Neural progenitor cell (in vitro differentiated cells): ENCODE measurements around the gene LINC01488. TPM values are rescaled to one million over a fixed set of nuclear protein-coding genes. Genes with fewer than 3 reads are reported as not detected.

ENCODE experiments used
- DNase-seq: peaks from one replicate; pipeline ENCODE4 v3.0.0-alpha.2; 2016; ENCODE audit warnings: low spot score
- H2AFZ ChIP-seq: fragments of 200-600 bp; sonication (generic); replicated peaks from 2 replicates; pipeline ENCODE4 v1.6.1; 2016; ENCODE audit warnings: antibody characterized with exemption
- H3F3A ChIP-seq: fragments of 200-600 bp; sonication (generic); 2 replicates; pipeline ENCODE4 v1.6.1; 2016; ENCODE audit warnings: antibody characterized with exemption, low read depth
- H3K27ac ChIP-seq: fragments of 200-600 bp; sonication (generic); 2 replicates; pipeline ENCODE4 v1.5.1; 2016; ENCODE audit warnings: mild to moderate bottlenecking
- H3K27me3 ChIP-seq: fragments of 200-600 bp; sonication (generic); 2 replicates; pipeline ENCODE4 v1.6.1; 2016; ENCODE audit warnings: mild to moderate bottlenecking, moderate library complexity
- H3K36me3 ChIP-seq: fragments of 200-600 bp; sonication (generic); 2 replicates; pipeline ENCODE4 v1.5.1; 2016
- H3K4me1 ChIP-seq: fragments of 200-600 bp; sonication (generic); 2 replicates; pipeline ENCODE4 v1.6.1; 2016; ENCODE audit warnings: mixed run types
- H3K4me2 ChIP-seq: fragments of 200-600 bp; sonication (generic); 2 replicates; pipeline ENCODE4 v1.6.1; 2016
- H3K4me3 ChIP-seq: fragments of 200-600 bp; sonication (generic); 2 replicates; pipeline ENCODE4 v1.5.1; 2016
- H3K79me2 ChIP-seq: fragments of 200-600 bp; sonication (generic); 2 replicates; pipeline ENCODE4 v1.6.1; 2016; ENCODE audit warnings: low read depth
- H3K9ac ChIP-seq: fragments of 200-600 bp; sonication (generic); 2 replicates; pipeline ENCODE4 v1.6.1; 2016
- H3K9me3 ChIP-seq: fragments of 200-600 bp; sonication (generic); 2 replicates; pipeline ENCODE4 v1.5.1; 2016; ENCODE audit warnings: low read depth
- H4K20me1 ChIP-seq: fragments of 200-600 bp; sonication (generic); 2 replicates; pipeline ENCODE4 v1.6.1; 2016; ENCODE audit warnings: low read depth
- H3K27ac Mint-ChIP-seq: 3 replicates; pipeline ENCODE4 v1.8.0; 2021; ENCODE audit warnings: mixed read lengths
- H3K27me3 Mint-ChIP-seq: 2 replicates; pipeline ENCODE4 v1.8.0; 2022; ENCODE audit warnings: low read depth, mild to moderate bottlenecking, inconsistent platforms, moderate library complexity, mixed read lengths; ENCODE audit not compliant: insufficient read depth
- H3K36me3 Mint-ChIP-seq: 3 replicates; pipeline ENCODE4 v1.8.0; 2021; ENCODE audit warnings: mixed read lengths
- H3K4me1 Mint-ChIP-seq: 3 replicates; pipeline ENCODE4 v1.8.0; 2021; ENCODE audit warnings: mixed read lengths
- H3K4me3 Mint-ChIP-seq: 3 replicates; pipeline ENCODE4 v1.8.0; 2021; ENCODE audit warnings: mild to moderate bottlenecking, moderate library complexity, mixed read lengths
- H3K9me3 Mint-ChIP-seq: 3 replicates; pipeline ENCODE4 v1.8.0; 2020; ENCODE audit warnings: mixed read lengths
- EZH2 ChIP-seq: fragments of 200-600 bp; sonication (generic); IDR thresholded peaks from 2 replicates; pipeline ENCODE4 v1.6.1; 2017; ENCODE audit warnings: antibody characterized with exemption, mild to moderate bottlenecking, moderate library complexity
- EZH2phosphoT487 ChIP-seq: fragments of 200-600 bp; sonication (generic); IDR thresholded peaks from 2 replicates; pipeline ENCODE4 v1.6.1; 2017; ENCODE audit warnings: antibody characterized with exemption
- total RNA-seq: library from RNA; depleted of rRNA; stranded (reverse); fragments of >200 nt; gene quantifications from 2 replicates; pipeline ENCODE4 v1.2.3, GENCODE V29; 2015; ENCODE audit warnings: low replicate concordance
- TF ChIP-seq, protein P1 (sequence below): fragments of 200-600 bp; sonication (generic); IDR thresholded peaks from 2 replicates; pipeline ENCODE4 v1.5.1; 2017; ENCODE audit warnings: antibody characterized with exemption, mild to moderate bottlenecking

Gene LINC01488
- total RNA-seq, 1 donor from 2014 or later = 0.09 TPM

- Mint-ChIP-seq H3K4me3 (no peak overlapping the region), H3K27ac (peak overlapping the region; percentile 42), H3K9me3 (no peaks in the 10 kb centered on the region), H3K27me3 (peaks cover 12% of the 10 kb centered on the region), H3K36me3 (no peaks in the 10 kb centered on the region), H3K4me1 (peaks cover 39% of the 10 kb centered on the region)
- H3K4me3 ChIP-seq = no peak overlapping the region
- no peak overlapping the region for H3K27ac ChIP-seq
- no peak overlapping the region for H3K4me2 ChIP-seq
- H3K36me3 ChIP-seq = no peaks in the 10 kb centered on the region
- H3K4me1 ChIP-seq = peaks cover 32% of the 10 kb centered on the region
- H3K79me2 ChIP-seq = no peaks in the 10 kb centered on the region
- no peaks in the 10 kb centered on the region for H3F3A ChIP-seq
- H3K9ac ChIP-seq = no peak overlapping the region
- H3K9me3 ChIP-seq = no peaks in the 10 kb centered on the region
- H2AFZ ChIP-seq = no peak overlapping the region
- TF ChIP-seq EZH2 = no peak
- TF ChIP-seq EZH2phosphoT487 = no peak
- TF ChIP-seq, protein P1, sequence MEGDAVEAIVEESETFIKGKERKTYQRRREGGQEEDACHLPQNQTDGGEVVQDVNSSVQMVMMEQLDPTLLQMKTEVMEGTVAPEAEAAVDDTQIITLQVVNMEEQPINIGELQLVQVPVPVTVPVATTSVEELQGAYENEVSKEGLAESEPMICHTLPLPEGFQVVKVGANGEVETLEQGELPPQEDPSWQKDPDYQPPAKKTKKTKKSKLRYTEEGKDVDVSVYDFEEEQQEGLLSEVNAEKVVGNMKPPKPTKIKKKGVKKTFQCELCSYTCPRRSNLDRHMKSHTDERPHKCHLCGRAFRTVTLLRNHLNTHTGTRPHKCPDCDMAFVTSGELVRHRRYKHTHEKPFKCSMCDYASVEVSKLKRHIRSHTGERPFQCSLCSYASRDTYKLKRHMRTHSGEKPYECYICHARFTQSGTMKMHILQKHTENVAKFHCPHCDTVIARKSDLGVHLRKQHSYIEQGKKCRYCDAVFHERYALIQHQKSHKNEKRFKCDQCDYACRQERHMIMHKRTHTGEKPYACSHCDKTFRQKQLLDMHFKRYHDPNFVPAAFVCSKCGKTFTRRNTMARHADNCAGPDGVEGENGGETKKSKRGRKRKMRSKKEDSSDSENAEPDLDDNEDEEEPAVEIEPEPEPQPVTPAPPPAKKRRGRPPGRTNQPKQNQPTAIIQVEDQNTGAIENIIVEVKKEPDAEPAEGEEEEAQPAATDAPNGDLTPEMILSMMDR = no peak
- DNase-seq = no peak
- H4K20me1 ChIP-seq = no peaks in the 10 kb centered on the region
- no peaks in the 10 kb centered on the region for H3K27me3 ChIP-seq
Measured at GRCh38 chr11:69487391-69487790, 5.9 kb downstream of the LINC01488 start.

GRCh38 chr11:69487849-69488542 is 6.5 kb downstream of the LINC01488 start:
- H3K36me3 ChIP-seq = no peaks in the 10 kb centered on the region
- peaks cover 32% of the 10 kb centered on the region for H3K4me1 ChIP-seq
- no peak overlapping the region for H3K27ac ChIP-seq
- Mint-ChIP-seq H3K4me1 (peaks cover 44% of the 10 kb centered on the region), H3K36me3 (no peaks in the 10 kb centered on the region), H3K9me3 (no peaks in the 10 kb centered on the region), H3K27ac (peak overlapping the region; percentile 87), H3K27me3 (peaks cover 14% of the 10 kb centered on the region), H3K4me3 (no peak overlapping the region)
- H3K9me3 ChIP-seq = no peaks in the 10 kb centered on the region
- H3K27me3 ChIP-seq = no peaks in the 10 kb centered on the region
- H3K79me2 ChIP-seq = no peaks in the 10 kb centered on the region
- H3F3A ChIP-seq = no peaks in the 10 kb centered on the region
- H4K20me1 ChIP-seq = no peaks in the 10 kb centered on the region
- H2AFZ ChIP-seq = no peak overlapping the region
- no peak for TF ChIP-seq EZH2phosphoT487
- no peak for TF ChIP-seq EZH2
- TF ChIP-seq, protein P1 = no peak
- H3K4me3 ChIP-seq = no peak overlapping the region
- no peak overlapping the region for H3K4me2 ChIP-seq
- no peak overlapping the region for H3K9ac ChIP-seq
- DNase-seq = no peak

- Histone ChIP-seq H3K27ac (no peak overlapping the region), H4K20me1 (no peaks in the 10 kb centered on the region), H3K79me2 (no peaks in the 10 kb centered on the region), H3K4me3 (no peak overlapping the region), H3K9ac (no peak overlapping the region), H3K27me3 (no peaks in the 10 kb centered on the region), H2AFZ (no peak overlapping the region), H3K4me2 (no peak overlapping the region), H3K36me3 (no peaks in the 10 kb centered on the region), H3F3A (no peaks in the 10 kb centered on the region), H3K9me3 (no peaks in the 10 kb centered on the region), H3K4me1 (peaks cover 29% of the 10 kb centered on the region)
- H3K4me3 Mint-ChIP-seq = no peak overlapping the region
- no peak overlapping the region for H3K27ac Mint-ChIP-seq
- TF ChIP-seq, protein P1 = no peak
- TF ChIP-seq EZH2phosphoT487 (no peak), EZH2 (no peak)
- peaks cover 45% of the 10 kb centered on the region for H3K4me1 Mint-ChIP-seq
- DNase-seq = no peak
- no peaks in the 10 kb centered on the region for H3K36me3 Mint-ChIP-seq
- H3K9me3 Mint-ChIP-seq = no peaks in the 10 kb centered on the region
- peaks cover 14% of the 10 kb centered on the region for H3K27me3 Mint-ChIP-seq
Measured at GRCh38 chr11:69488543-69488940, 7.1 kb downstream of the LINC01488 start.
